HG03066 (cell line): ENCODE measurements around the gene ASB1.
"Not testable (repeated sequence)": the region's sequence is repeated elsewhere in the genome, so short reads cannot be mapped to it uniquely, and the experiment has no call there.

ENCODE experiments used
- ATAC-seq: cut with Tn5 transposase; IDR thresholded peaks from one replicate; pipeline ENCODE4 v1.9.1; 2021; ENCODE audit warnings: low read depth; ENCODE audit not compliant: unreplicated experiment

The ASB1 gene

GRCh38 chr2:238441262-238442114 lies 14.8 kb downstream of the ASB1 start:
- no peak for ATAC-seq

- not testable (repeated sequence) for ATAC-seq
Observed at GRCh38 chr2:238442257-238442656, 15.5 kb downstream of the ASB1 start.

- no peak for ATAC-seq
Observed at GRCh38 chr2:238444242-238444641, 17.5 kb downstream of the ASB1 start.

GRCh38 chr2:238445409-238446190 lies 18.9 kb downstream of the ASB1 start:
- no peak for ATAC-seq

GRCh38 chr2:238446371-238446770 lies 19.6 kb downstream of the ASB1 start:
- ATAC-seq = no peak

- ATAC-seq = no peak
Observed at GRCh38 chr2:238448031-238448955, 21.6 kb downstream of the ASB1 start.

GRCh38 chr2:238449241-238449640 lies 22.5 kb downstream of the ASB1 start:
- ATAC-seq = no peak

GRCh38 chr2:238449909-238450417 lies 23.2 kb downstream of the ASB1 start:
- no peak for ATAC-seq

GRCh38 chr2:238450440-238450861 lies 23.7 kb downstream of the ASB1 start:
- ATAC-seq = no peak

GRCh38 chr2:238453842-238454241 lies 27.1 kb downstream of the ASB1 start:
- ATAC-seq = no peak

GRCh38 chr2:238456449-238456848 lies 29.7 kb downstream of the ASB1 start:
- no peak for ATAC-seq

- no peak for ATAC-seq
Observed at GRCh38 chr2:238456970-238457926, 30.5 kb downstream of the ASB1 start.

- no peak for ATAC-seq
Observed at GRCh38 chr2:238457927-238458324, 31.2 kb downstream of the ASB1 start.

- ATAC-seq = no peak
Observed at GRCh38 chr2:238458651-238459050, 31.9 kb downstream of the ASB1 start.

- no peak for ATAC-seq
Observed at GRCh38 chr2:238459081-238459629, 32.4 kb downstream of the ASB1 start.

- ATAC-seq = no peak
Observed at GRCh38 chr2:238461051-238461450, 34.3 kb downstream of the ASB1 start.

- no peak for ATAC-seq
Observed at GRCh38 chr2:238461491-238461890, 34.8 kb downstream of the ASB1 start.

- ATAC-seq = no peak
Observed at GRCh38 chr2:238461916-238462315, 35.2 kb downstream of the ASB1 start.

GRCh38 chr2:238462782-238463396 lies 36.2 kb downstream of the ASB1 start:
- no peak for ATAC-seq
